ENCODE data around the gene IL1RN. TPM values are rescaled to one million over a fixed set of nuclear protein-coding genes. Genes with fewer than 3 reads are reported as not detected.

The IL1RN gene
- polyA plus RNA-seq, 1 donor (not counting 4 experiments of a cell fraction or from before 2014, with no cell fraction given): 128 TPM

DNA sequence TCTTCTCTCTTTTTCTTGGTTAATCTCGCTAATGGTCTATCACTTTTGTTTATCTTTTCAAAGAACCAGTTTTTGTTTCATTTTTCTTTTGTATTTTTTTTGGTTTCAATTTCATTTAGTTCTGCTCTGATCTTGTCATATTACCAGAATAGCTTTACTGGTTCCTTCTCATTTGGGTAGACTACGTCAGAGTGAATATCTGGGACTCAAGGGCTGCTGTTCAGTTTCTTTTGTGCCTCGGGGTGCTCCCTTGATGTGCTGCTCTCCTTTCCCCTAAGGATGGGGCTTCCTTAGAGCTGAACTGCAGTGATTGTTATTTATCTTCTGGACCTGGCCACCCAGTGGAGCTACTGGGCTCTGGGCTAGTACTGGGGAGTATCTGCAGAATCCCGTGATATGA is 29.4 kb upstream of the IL1RN start:
- H3K36me3 ChIP-seq (ENCODE audit: control insufficient read depth in 2 of 2, extremely low read depth in 1 of 2, insufficient read depth in 2 of 2, low read length in 2 of 2): no peaks in the 10 kb centered on the region
- no peaks in the 10 kb centered on the region for H3K79me2 ChIP-seq (ENCODE audit: control insufficient read depth, insufficient read depth, low read length)
- dilution Hi-C loops (cut with MboI; ENCODE audit: extremely low pct_ligation_motif_present, low sequenced_read_pairs): no loop called here
- FAIRE-seq (no peak), DNase-seq (ENCODE audit: low read depth, low spot score) (no peak)
- H2AFZ ChIP-seq (ENCODE audit: control insufficient read depth, low read length): no peak overlapping the region
- H3K4me3 ChIP-seq (ENCODE audit: control insufficient read depth in 2 of 3, extremely low read depth in 1 of 3, insufficient read depth in 2 of 3, low read depth in 1 of 3, low read length in 3 of 3): no peak overlapping the region
- no peak overlapping the region for H3K27ac ChIP-seq (ENCODE audit: control insufficient read depth, insufficient read depth, low read length)
- H3K4me1 ChIP-seq (ENCODE audit: control insufficient read depth, extremely low read depth, insufficient read depth, low read length): no peaks in the 10 kb centered on the region
- no peaks in the 10 kb centered on the region for H3K9me3 ChIP-seq (ENCODE audit: control insufficient read depth, low read depth, low read length)
- no peaks in the 10 kb centered on the region for H3K9me1 ChIP-seq (ENCODE audit: control insufficient read depth, extremely low read depth, insufficient read depth, low read length)
- H3K4me2 ChIP-seq (ENCODE audit: control insufficient read depth, extremely low read depth, insufficient read depth, low read depth, low read length): no peak overlapping the region
- no peaks in the 10 kb centered on the region for H4K20me1 ChIP-seq (ENCODE audit: control insufficient read depth, extremely low read depth, insufficient read depth, low read length)
- H3K27me3 ChIP-seq (ENCODE audit: control insufficient read depth, extremely low read depth, insufficient read depth, low read length): no peaks in the 10 kb centered on the region
- TF ChIP-seq EZH2 (IDR thresholded peaks at IDR 0.05; ENCODE audit: low read length): no peak
- TF ChIP-seq, protein P1, sequence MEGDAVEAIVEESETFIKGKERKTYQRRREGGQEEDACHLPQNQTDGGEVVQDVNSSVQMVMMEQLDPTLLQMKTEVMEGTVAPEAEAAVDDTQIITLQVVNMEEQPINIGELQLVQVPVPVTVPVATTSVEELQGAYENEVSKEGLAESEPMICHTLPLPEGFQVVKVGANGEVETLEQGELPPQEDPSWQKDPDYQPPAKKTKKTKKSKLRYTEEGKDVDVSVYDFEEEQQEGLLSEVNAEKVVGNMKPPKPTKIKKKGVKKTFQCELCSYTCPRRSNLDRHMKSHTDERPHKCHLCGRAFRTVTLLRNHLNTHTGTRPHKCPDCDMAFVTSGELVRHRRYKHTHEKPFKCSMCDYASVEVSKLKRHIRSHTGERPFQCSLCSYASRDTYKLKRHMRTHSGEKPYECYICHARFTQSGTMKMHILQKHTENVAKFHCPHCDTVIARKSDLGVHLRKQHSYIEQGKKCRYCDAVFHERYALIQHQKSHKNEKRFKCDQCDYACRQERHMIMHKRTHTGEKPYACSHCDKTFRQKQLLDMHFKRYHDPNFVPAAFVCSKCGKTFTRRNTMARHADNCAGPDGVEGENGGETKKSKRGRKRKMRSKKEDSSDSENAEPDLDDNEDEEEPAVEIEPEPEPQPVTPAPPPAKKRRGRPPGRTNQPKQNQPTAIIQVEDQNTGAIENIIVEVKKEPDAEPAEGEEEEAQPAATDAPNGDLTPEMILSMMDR (optimal IDR thresholded peaks at IDR 0.05 in 1 of 3, IDR thresholded peaks at IDR 0.05 in 1 of 3, conservative IDR thresholded peaks at IDR 0.05 in 1 of 3; ENCODE audit: extremely low read depth in 1 of 3, insufficient read depth in 2 of 3, low read length in 3 of 3): no peak
- no peak overlapping the region for H3K9ac ChIP-seq (ENCODE audit: control insufficient read depth, extremely low read depth, insufficient read depth, low read length)

DNA sequence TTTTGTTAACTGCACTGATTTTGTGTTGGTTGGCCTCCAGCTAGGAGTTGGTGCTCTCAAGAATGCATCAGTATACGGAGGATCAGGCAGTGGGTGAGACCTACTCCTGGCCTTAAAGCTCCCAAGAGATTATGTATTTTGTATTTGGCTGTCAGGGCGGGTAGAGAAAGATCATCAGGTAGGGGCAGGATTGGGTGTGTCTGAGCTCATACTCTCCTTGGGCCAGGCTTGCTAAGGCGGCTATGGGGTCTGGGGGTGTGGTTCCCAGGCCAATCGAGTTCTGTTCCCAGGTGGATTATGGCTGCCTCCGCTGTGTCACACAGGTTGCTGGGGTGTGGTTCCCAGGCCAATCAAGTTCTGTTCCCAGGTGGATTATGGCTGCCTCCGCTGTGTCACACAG is 28.9 kb upstream of the IL1RN start:
- H3K36me3 ChIP-seq (ENCODE audit: control insufficient read depth in 2 of 2, extremely low read depth in 1 of 2, insufficient read depth in 2 of 2, low read length in 2 of 2): no peaks in the 10 kb centered on the region
- H3K27ac ChIP-seq (ENCODE audit: control insufficient read depth, insufficient read depth, low read length): no peak overlapping the region
- H3K9me1 ChIP-seq (ENCODE audit: control insufficient read depth, extremely low read depth, insufficient read depth, low read length): no peaks in the 10 kb centered on the region
- H3K4me2 ChIP-seq (ENCODE audit: control insufficient read depth, extremely low read depth, insufficient read depth, low read depth, low read length): no peak overlapping the region
- H3K4me1 ChIP-seq (ENCODE audit: control insufficient read depth, extremely low read depth, insufficient read depth, low read length): no peaks in the 10 kb centered on the region
- DNase-seq (ENCODE audit: low read depth, low spot score): no peak
- H3K9ac ChIP-seq (ENCODE audit: control insufficient read depth, extremely low read depth, insufficient read depth, low read length): no peak overlapping the region
- no peak overlapping the region for H2AFZ ChIP-seq (ENCODE audit: control insufficient read depth, low read length)
- no peak for TF ChIP-seq EZH2 (IDR thresholded peaks at IDR 0.05; ENCODE audit: low read length)
- TF ChIP-seq, protein P1 (optimal IDR thresholded peaks at IDR 0.05 in 1 of 3, IDR thresholded peaks at IDR 0.05 in 1 of 3, conservative IDR thresholded peaks at IDR 0.05 in 1 of 3; ENCODE audit: extremely low read depth in 1 of 3, insufficient read depth in 2 of 3, low read length in 3 of 3): no peak
- dilution Hi-C loops (cut with MboI; ENCODE audit: extremely low pct_ligation_motif_present, low sequenced_read_pairs): no loop called here
- FAIRE-seq: no peak
- H4K20me1 ChIP-seq (ENCODE audit: control insufficient read depth, extremely low read depth, insufficient read depth, low read length): no peaks in the 10 kb centered on the region
- no peak overlapping the region for H3K4me3 ChIP-seq (ENCODE audit: control insufficient read depth in 2 of 3, extremely low read depth in 1 of 3, insufficient read depth in 2 of 3, low read depth in 1 of 3, low read length in 3 of 3)
- H3K27me3 ChIP-seq (ENCODE audit: control insufficient read depth, extremely low read depth, insufficient read depth, low read length): no peaks in the 10 kb centered on the region
- H3K9me3 ChIP-seq (ENCODE audit: control insufficient read depth, low read depth, low read length): no peaks in the 10 kb centered on the region
- H3K79me2 ChIP-seq (ENCODE audit: control insufficient read depth, insufficient read depth, low read length): no peaks in the 10 kb centered on the region
